Activated T-cell treated with anti-CD3 and anti-CD28 coated beads for 1 hour (primary cell): Measurements from ENCODE around the gene NPDC1.

ENCODE experiments used
- DNase-seq: peaks from one replicate; pipeline ENCODE4 v3.0.0-alpha.2; 2020; ENCODE audit warnings: low read depth

Gene NPDC1

DNA sequence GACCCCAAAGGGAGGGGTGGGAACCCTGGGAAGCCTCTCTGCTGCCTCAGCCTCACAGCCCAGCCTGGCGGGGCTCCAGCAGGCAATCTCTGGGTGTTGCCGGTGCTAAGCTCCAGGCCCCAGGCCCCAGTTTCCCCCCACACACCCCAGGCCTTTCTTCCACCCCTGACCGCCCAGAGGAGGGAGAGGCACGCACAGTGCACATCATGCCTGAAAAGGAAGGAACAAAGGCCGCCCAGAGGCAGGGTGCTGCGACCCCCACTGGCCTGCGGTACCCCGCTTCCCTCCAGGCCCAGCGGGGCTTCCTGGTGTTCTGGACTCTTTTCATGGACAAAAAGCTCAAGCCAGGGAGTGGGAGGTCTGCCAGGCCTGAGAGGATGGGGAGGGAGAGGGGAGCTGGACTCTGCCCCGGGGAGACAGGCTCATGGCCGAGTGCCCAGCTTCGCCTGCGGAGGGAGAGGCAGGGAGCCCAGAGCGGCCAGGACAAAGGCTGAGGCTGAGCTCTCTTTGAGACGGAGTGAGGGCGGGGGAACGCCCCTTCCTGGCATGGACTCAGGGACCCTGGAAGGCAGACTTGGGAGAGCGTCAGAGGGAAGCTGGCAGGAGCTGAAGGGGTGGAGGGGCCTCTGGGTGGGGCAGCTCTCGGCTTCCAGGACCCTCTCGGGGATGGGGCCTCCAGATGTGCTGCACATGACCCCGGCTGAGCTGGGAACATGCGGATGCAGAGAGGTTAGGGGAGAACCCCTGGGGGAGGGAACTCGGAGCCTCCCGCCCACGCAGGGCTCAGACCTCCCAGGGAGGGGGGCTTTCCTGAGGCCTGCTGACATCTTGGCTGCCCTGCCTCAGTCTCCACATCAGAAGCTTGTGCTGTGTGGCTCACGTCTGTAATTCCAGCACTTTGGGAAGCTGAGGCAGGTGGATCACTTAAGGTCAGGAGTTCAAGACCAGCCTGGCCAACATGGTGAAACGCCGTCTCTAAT lies 9.7 kb upstream of the NPDC1 start:
- no peak for DNase-seq

DNA sequence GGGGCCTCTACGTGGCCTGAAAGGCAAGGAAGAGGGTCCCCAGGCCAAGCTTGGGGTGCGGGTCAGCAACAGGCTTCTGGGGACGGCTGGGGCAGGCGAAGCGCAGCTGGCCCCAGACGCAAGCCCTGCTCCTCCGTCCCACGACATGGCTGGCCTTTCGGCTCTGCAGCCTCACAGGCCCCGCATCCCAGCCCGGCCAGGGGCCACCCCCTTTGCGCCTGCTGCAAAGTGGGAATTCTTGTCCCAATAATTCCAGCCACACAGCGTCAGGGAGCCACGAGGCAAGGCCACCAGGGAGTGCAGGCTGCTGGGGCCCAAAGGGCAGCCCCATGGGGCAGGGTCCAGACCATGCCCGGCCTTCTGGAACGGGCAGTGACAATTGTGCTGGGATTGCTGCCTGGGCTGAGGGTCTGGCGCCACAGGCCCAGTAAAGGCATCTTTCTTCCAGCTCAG lies 9.0 kb upstream of the NPDC1 start:
- DNase-seq: no peak

DNA sequence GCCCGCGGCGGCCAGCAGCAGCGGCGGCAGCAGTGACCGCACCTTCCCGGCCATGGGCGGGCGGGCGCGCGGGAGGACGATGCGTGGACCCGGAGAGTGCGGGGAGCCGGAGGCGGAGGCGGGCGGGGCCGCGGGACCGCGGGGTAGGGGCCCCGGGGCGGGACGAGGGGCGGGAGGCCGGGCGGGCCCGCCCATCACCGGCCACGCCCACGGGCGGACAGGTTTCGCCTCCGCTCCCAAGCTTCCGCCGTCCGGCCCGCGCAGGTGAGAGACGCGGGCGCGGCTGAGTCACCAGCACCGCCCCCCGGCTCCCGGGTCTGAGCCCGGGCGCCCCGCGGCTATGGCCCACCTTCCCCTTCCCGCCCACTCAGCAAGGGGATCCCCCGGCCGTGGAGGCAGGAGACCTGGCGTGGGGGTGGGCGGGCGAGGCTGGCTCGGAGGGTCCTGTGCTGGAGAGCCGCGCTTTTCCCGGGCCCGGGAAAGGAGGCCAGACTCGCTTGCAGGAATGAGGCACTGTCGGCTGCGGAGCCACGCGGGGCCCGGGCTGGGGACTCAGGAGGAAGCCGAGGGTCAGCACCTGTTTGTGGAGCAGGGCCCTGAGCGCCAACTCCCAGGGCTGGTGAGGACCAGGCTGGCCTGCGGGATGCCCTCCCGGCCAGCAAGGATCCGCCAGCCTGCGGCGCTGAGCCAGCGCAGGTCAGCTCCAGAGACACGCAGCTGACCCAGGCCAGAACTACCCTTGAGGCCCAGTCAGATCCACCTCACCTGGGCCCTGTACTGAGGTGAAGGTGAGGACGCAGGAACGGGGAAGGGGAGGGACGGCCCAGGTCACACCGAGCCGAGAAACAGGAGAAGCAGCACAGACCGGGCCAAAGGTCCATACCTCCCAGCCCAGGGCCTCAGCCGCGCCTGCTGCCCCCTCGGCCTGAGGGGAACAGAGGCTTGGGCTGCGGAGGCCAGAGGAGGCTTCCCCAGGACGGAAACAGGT lies 8.3 kb upstream of the NPDC1 start, which contains the start of gene ENTPD2:
ENTPD2 (minus strand) TSS at position 118 of the 988 bp plus-strand sequence; CDS start at position 54, 64 bp downstream.
- no peak for DNase-seq

DNA sequence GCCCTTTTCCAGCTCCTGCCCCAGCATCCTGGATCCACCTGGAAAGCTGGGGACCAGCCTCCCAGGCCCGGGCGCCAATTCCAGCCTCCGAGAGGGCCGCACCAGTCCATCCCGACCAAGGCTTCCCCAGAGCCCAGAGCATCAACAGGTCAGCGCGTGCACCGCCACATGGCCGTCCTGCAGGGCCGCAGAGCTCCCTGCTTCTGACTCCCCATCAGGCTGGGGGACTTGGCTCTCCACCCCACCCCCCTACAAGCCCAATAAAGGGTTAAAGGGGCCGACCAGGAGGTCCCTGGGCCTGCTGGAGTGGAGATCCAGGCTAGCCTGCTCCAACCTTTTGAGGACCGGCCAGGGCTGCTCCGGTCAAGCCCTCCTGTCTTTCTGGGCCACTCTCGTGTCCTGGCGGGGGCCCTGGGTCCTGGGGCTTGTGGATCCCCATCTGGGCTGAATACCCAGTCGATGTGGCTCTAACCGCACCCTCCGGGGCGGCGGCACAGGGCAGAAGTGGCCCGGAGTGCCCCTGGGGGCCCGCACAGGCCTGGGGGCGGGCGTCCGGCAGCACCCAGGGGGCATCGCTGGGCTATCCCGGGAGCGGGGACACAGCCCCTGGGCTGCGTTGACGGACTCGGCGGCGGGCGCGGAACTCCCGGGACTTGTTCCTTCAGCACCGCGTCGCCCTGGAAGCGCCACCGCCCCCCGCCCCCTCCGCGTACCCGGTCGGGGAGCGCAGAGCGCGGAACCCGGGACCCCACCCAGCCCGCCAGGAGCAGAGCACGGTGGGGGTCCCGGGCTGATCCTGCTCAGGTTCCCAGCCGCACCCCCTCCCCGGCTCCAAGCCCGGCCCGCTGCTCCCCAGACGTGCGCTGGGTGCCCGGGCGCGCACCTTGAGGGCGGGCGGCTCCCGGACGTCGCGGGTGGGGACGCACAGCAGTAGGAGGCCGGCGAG lies 7.3 kb upstream of the NPDC1 start:
- DNase-seq: no peak

DNA sequence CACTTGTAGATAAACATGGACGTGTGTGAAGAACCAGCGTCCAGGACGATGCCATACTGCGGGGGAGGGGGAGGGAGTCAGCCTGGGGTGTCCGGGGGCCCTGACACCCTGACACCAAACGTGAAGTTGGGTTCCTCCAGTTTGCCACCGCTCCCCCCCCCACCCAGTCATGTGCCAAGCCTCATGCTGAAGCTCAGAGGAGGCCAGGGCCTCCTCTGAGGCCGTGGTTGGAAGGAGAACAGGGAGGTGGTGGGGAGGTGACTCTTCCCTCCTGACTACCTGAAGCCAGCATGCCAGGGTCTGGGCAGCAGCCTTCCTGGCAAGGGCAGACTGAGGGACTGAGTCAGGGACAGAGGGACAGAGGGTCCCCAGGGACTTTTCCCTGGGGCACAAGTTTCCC lies 6.3 kb upstream of the NPDC1 start:
- DNase-seq: no peak

DNA sequence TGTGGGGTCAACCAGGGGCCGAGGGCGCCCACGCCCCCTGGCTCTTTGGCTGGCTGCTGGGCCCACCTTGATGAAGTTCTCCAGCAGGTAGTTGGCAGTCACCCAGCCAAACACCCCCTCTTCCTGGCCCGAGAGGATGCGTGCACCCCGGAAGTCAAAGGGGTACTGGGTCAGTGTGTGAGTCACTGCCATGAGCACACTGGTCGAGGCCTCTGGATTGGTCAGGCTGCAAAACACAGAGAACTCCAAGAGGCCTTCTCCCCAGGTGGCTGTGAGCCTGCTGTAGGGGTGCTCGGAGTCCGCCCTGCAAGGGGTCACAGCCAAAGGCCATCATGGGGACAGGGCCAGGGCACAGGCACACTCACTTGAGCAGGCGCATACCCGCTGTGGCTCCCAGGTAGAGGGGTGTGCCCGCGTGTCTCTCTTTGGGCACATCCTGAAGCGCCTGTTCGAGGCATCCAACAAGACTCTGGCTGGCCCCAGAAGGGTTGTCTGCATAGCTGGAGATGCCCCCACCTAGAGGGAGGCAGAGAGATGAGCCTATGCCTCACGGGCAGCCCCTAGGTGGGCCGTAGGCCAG lies 5.3 kb upstream of the NPDC1 start:
- DNase-seq: no peak

DNA sequence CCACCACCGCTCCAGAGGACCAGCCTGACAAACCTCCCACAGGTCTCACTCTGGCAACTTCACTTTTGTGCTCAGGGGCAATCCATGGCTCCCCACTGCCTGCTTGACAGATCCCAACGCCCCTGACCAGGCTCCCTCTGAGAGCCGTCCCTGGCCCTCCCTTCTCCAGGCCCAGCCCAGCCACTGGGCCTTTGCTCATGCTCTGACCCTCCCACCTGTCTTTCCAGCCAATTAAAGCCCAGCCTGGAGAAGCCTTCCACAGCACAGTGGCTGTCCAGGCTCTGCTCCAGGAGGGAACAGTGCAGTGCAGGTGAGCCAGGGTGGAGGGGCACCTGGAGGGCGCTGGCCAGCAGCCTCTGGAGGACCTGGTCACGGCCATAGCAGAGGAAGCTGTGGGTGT lies 4.6 kb upstream of the NPDC1 start:
- no peak for DNase-seq

DNA sequence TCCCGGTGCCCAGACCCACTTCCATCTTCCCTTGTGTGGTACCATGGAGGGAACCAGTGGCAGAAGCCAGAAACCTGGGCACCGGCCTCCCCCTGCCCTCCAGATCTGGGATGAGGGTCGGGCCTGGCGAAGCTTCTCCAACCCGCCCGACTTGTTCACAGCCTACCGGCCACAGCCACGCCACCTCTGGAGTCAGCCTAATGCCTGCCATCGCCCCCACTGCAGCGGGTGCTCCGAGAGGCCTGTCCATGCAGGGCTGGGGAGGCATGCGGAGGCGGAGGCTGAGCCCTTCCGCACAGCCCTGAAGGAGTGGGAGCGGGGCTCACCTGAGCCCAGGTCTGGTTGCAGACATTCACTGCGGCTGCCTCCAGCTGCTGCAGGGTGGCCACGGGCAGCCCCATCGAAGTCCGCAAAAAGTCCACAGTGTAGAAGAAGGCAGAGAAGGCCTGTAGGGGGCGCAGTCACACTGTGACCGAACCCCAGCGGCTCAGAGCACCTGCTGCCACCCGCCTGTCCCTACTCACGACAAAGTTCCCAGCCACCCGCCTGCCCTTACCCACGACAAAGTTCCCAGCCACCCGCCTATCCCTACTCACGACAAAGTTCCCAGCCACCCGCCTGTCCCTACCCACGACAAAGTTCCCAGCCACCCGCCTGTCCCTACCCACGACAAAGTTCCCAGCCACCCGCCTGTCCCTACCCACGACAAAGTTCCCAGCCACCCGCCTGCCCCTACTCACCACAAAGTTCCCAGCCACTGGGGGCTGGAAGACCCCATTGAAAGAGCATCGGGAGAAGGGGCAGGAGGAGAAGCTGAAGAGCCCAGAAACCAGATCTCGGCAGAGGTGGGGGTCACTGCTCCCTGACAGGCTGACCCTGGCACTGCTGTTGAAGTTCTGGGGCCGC lies 3.8 kb upstream of the NPDC1 start:
- peak; percentile 47 for DNase-seq

DNA sequence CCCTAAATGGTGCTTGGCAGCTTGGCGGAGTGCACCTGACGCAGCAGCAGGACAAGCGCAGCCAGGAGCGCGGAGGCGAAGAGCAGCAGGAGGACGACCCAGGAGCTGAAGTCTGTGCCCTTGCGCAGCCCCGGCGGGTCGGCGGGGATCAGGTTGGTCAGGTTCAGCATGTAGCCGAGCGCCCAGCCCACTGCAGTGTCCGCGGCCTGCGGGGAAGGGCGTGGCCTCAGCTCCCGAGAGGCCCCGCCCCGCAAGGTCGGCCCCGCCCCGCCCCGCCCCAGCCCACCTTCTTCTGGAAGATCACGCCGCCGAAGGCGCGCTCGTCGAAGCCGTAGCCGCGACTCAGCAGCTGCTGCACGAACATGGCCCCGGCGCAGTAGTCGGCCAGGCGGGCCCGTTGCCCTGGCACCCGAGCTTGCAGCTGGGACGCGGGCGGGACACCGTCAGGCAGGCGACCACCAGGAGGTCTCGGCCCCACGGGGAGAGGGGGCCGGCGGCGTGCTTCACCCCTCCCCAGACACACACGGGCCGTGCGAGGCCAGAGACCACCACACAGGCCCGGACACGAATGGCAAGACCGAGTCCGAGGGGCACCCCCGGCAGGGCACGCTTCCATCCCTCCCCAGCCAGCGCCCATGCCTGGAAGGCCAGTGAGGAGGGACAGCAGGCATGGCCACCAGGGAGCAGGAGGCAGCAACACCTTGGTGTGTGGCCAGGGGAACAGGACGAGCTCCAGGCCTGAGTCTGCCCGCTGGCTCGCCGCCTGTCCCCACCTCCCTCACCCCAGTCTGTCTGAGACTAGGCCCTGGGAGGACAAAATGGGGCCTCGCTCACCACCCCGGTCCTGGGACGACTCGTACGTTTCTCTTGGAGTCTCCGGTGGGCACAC lies 2.9 kb upstream of the NPDC1 start:
- no peak for DNase-seq

DNA sequence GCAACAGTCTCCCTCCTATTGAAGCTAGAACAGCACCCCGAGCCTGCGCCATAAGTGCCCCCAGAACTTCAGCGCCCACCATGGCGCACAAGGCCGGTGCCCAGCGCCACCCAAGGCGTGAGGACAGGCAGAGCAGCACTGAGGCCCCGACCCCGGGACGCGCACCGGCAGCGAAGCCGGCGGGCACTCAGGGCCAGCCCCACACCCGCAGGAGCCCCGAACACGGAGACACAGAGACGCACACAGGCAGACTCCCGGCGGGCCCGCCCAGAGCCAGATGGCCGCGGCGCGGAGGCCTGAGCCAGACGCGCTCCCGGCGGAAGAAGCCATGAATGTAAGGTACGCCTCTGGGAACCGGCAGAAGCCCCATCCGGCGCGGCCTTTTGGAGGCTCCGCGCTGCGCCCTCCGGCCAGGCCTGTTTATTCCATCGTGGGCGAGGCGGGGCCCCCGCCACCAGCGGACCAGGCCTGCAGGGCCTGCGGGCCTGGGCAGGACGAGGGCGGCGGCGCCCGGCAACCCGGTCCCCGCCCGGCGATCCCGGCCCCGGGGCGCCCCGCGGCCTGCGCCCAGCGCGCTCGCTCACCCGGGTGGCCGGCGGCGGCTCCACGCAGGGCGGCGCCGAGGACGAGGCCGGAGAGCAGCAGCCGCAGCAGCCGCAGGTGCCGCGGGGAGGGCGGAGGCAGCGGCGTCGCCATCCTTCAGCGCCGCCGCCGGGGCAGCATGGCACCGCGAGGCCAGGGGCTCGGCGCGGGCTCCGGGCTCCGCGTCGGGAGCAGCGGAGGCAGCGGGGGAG lies 486 bp downstream of the NPDC1 start:
- no peak for DNase-seq

DNA sequence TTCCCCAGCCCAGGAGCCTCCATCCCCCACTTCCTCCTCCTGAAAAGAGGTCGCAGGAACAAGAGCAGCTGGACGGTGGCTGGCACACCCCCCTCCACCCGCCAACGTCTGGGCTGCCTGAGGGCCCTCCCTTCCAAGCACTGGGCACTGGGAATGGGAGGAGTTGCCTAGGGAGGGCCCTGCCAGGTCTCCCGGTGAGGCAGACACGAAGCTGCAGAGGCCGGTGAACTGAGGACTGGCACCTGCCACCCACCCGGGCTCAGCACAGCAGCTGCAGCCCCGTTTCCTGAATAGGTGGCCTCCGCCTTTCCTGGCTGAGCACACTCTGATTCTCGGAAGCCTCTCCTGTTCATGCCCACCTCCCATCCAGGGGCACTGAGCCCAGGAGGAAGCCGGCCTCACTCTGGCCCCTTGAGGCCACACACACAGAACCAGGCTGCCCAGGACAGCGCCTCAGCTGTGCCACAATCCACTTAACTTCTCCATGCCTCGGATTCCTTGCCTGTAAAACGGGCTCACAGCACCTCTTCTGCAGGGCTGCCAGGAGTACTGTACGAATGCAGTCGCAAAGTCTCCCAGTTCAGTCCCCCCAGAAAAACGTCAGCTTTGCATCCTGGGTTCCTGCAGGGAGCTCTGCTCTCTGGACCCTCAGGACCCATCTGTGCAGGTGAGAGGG lies 1.3 kb downstream of the NPDC1 start:
- no peak for DNase-seq

DNA sequence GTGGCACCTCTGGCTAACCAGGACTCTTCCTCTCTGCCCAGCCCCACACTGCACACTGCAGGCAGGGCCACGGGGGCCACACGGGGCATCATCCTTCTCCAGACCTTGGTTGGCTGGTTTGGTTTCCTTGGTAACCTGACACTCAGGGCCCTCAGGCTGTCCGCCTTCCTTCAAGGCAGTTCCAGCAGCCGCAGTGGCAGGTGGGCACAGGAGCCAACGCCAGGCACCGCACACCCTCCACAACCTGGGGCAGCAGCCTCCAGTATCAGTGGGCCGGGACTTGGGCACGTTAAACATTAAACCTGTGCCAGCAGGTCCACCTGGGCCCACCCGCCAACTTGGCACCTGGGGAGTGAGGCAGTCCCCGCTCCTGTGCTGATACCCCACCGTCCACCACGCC lies 1.9 kb downstream of the NPDC1 start:
- DNase-seq: no peak

DNA sequence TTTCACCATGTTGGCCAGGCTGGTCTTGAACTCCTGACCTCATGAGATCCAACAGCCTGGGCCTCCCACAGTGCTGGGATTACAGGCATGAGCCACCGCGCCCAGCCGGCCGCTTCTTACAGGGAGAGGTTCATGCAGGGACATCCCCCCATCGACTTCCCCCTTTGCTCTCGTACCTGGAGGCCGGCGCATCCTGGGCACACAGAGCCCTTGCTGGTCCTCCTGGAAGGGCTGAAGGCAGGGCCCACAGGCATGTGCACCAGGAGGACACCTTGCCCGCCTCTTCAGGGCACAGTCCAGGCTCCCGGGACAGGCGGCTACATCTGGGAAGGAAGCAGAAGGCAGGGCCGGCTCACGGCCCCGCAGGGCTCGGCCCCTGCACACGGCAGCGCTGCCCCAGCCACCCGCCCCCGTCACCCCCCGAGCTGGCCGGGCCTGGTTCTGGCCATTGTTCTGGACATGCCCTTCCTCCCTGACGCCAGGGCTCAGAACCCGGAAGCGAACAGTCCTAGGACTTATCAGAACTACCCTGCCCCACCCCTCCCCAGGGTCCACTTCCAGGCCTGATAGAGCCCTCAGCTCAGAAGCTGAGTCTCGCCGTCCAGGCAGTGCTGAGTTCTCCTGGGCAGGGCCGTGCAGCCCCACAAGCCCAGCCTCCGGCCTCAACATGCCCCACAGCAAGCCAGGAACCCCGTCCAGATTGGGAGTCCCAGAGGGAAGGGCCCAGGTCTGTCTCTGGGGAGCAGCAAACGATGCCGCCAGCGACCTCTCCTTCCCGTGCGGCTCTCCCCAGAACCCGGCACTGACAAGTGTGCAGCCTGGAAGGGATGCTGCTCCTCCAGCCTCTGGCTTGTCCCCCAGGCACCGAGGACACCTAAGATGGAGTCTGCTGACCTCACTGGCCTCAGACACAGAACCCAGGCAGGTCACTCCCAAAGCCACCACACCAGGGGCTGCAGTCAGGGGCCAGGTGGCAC lies 2.9 kb downstream of the NPDC1 start:
- no peak for DNase-seq

DNA sequence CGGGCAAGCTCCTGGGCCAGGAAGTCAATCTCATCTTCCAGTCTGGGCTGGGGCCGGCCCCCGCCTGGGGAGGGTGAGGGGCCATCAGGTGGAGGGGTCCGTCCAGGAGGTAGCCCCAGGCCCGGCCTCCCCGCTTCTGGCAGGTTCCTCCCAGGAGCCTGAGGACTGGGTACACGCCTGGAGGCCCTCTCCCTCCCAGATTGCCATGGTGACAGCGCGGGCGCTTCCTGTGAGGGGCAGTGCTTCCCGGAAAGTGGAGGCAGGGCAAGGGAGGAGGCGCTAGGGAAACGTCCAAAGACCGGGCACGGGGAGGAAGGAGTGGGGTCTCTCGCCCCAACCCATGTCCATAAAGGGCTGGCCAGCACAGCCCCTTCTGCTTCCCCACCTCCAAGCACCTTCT lies 4.9 kb downstream of the NPDC1 start:
- DNase-seq: no peak

DNA sequence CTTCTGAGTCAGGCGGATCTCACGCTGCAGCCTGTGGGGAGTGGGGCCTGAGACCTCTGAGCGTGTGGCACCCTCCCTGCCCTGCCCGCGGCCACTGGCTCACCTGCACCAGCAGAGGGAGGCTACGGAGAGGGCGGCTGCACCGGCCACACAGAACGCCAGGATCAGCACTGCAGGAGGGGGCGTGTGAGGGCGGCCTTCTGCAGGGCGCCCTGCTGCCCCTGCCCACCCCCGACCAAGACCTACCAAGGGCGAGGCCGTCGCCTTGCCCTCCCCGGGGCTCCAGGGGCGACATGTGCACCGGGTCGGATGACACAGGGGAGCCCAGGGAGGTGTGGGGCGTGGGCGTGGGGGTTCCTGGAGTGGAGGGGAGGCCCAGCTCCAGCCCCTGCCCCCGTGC lies 5.4 kb downstream of the NPDC1 start:
- DNase-seq: no peak
